A549 treated with GW870086 at 1 μM for 4 hours (cell line): Measurements from ENCODE around the gene CENPM. TPM values are rescaled to one million over a fixed set of nuclear protein-coding genes. Genes with fewer than 3 reads are reported as not detected.

Source experiments
- total RNA-seq: library from RNA; stranded (reverse); fragments of 200-300 nt; extraction: Qiagen RNA extraction; gene quantifications from 5 replicates; pipeline ENCODE4 v1.2.3, GENCODE V29; 2022; ENCODE audit warnings: low read depth

CENPM gene
- total RNA-seq, result 29.6 to 42.1 TPM (median 36.4 TPM) in 5 replicates

GRCh38 chr22:41946629-41947423 lies at the start of gene CENPM:
CENPM (minus strand) TSS chr22:41947152; CDS start chr22:41947076, 76 bp downstream.

GRCh38 chr22:41969110-41969646 lies 22.2 kb upstream of the CENPM start, which contains the start of gene SEPTIN3:
SEPTIN3 (plus strand) TSS chr22:41969443; CDS start chr22:41971493, 2,050 bp downstream.

GRCh38 chr22:41951898-41952474 lies 5.0 kb upstream of the CENPM start, which contains the start of gene SMIM45:
SMIM45 (plus strand) TSS chr22:41952150.

GRCh38 chr22:41915035-41915785 lies 31.7 kb downstream of the CENPM start, which contains the start of gene SHISA8:
SHISA8 (minus strand) TSS chr22:41915074; CDS start chr22:41914667, 407 bp downstream.

Other genes with a start within 250 kb of the CENPM start
- gene MEI1, start 247.6 kb downstream of the CENPM start, total RNA-seq, result 0.53 TPM in 1 of 5 replicates, not detected in the others
- 3.2 to 3.7 TPM (median 3.5 TPM) in 5 replicates for gene CCDC134, start 146.5 kb downstream of the CENPM start, total RNA-seq
- 22.8 to 31.3 TPM (median 29.8 TPM) in 5 replicates for gene SREBF2, start 114.0 kb downstream of the CENPM start, total RNA-seq
- 0.21 to 0.40 TPM (median 0.27 TPM) in 4 of 5 replicates, not detected in the other for gene SHISA8, start 32.1 kb downstream of the CENPM start, total RNA-seq
- gene TNFRSF13C, start 20.3 kb downstream of the CENPM start, total RNA-seq, result 0.15 to 0.29 TPM (median 0.22 TPM) in 5 replicates
- gene SEPTIN3, start 22.3 kb upstream of the CENPM start, total RNA-seq, result 0.72 to 1.3 TPM (median 1.0 TPM) in 5 replicates
- gene WBP2NL, start 51.6 kb upstream of the CENPM start, total RNA-seq, result 0.30 TPM in 1 of 5 replicates, not detected in the others
- gene NAGA, start 123.7 kb upstream of the CENPM start, total RNA-seq, result 6.1 to 7.4 TPM (median 6.6 TPM) in 5 replicates
- gene PHETA2, start 127.1 kb upstream of the CENPM start, total RNA-seq, result not detected in 5 replicates
- 23.7 to 49.4 TPM (median 40.9 TPM) in 5 replicates for gene SMDT1, start 132.5 kb upstream of the CENPM start, total RNA-seq
- gene NDUFA6, start 143.6 kb upstream of the CENPM start, total RNA-seq, result 60.8 to 71.7 TPM (median 67.1 TPM) in 5 replicates
- 0.40 to 0.91 TPM (median 0.55 TPM) in 5 replicates for gene CYP2D6, start 183.7 kb upstream of the CENPM start, total RNA-seq